ENCODE data around the gene BUD13.

GRCh38 chr11:116725434-116726221, 47.2 kb downstream of the BUD13 start:
- TF ChIP-seq CTCF (IDR thresholded peaks at IDR 0.05; ENCODE audit: low read length): no peak
- no peak for TF ChIP-seq EZH2 (optimal IDR thresholded peaks at IDR 0.05; ENCODE audit: low read depth, low read length)
- no peak for TF ChIP-seq EZH2phosphoT487 (IDR thresholded peaks at IDR 0.05; ENCODE audit: low read length)
